CD14-positive monocyte (primary cell): ENCODE measurements around the gene ZNF584. TPM values are rescaled to one million over a fixed set of nuclear protein-coding genes. Genes with fewer than 3 reads are reported as not detected.

Experiments used
- DNase-seq, 3 donors: peaks; one replicate each; pipeline ENCODE4 v3.0.0-alpha.2; 2011 to 2022
- H2AFZ ChIP-seq: 2 replicates; pipeline ENCODE4 v1.6.0; 2012; ENCODE audit warnings: mild to moderate bottlenecking, low read depth, low read length, inconsistent platforms; ENCODE audit not compliant: insufficient read depth, poor library complexity, severe bottlenecking
- H3K27ac ChIP-seq, 2 donors: 1 replicate in 1 of 2; 2 replicates in 1 of 2; pipeline ENCODE4 v1.5.1; 2012 to 2013; ENCODE audit warnings: low read length in 2 of 2, control low read depth in 1 of 2, inconsistent platforms in 1 of 2, low read depth in 1 of 2, mild to moderate bottlenecking in 1 of 2
- H3K27me3 ChIP-seq, 2 donors: one replicate each; pipeline versions ENCODE4 v1.6.0 to v1.6.1; 2011 to 2013; ENCODE audit warnings: low read length in 2 of 2; ENCODE audit not compliant: control insufficient read depth in 2 of 2, insufficient read depth in 2 of 2
- H3K36me3 ChIP-seq, 2 donors: replicated peaks in 1 of 2; 1 replicate in 1 of 2; 2 replicates in 1 of 2; pipeline versions ENCODE4 v1.5.1 to v1.6.1; 2012 to 2013; ENCODE audit warnings: low read length in 2 of 2, control low read depth in 1 of 2, inconsistent platforms in 1 of 2, mild to moderate bottlenecking in 1 of 2; ENCODE audit not compliant: insufficient read depth in 2 of 2, control insufficient read depth in 1 of 2
- H3K4me1 ChIP-seq, 2 donors: 1 replicate in 1 of 2; 2 replicates in 1 of 2; pipeline versions ENCODE4 v1.5.1 to v1.6.1; 2012 to 2013; ENCODE audit warnings: low read length in 2 of 2, control low read depth in 1 of 2, inconsistent platforms in 1 of 2, mild to moderate bottlenecking in 1 of 2, moderate library complexity in 1 of 2; ENCODE audit not compliant: insufficient read depth in 2 of 2, control insufficient read depth in 1 of 2
- H3K4me2 ChIP-seq: replicated peaks from 2 replicates; pipeline ENCODE3; 2012; ENCODE audit warnings: low read length, moderate library complexity, mild to moderate bottlenecking; ENCODE audit not compliant: poor library complexity, severe bottlenecking; ENCODE audit errors: extremely low read depth
- H3K4me3 ChIP-seq, 3 experiments: fragments of 200-600 bp in 1 of 3; sonication (generic) in 1 of 3; replicated peaks in 1 of 3; 1 replicate in 2 of 3; 2 replicates in 1 of 3; pipeline ENCODE4 v1.5.1; 2011 to 2013; ENCODE audit warnings: low read length in 3 of 3, mild to moderate bottlenecking in 3 of 3, control low read depth in 2 of 3, low read depth in 2 of 3, inconsistent platforms in 1 of 3, moderate library complexity in 1 of 3
- H3K79me2 ChIP-seq: 2 replicates; pipeline ENCODE4 v1.6.0; 2012; ENCODE audit warnings: mild to moderate bottlenecking, control low read depth, inconsistent platforms, low read length, moderate library complexity; ENCODE audit not compliant: insufficient read depth
- H3K9ac ChIP-seq: 2 replicates; pipeline ENCODE4 v1.6.0; 2017; ENCODE audit warnings: low read length, mild to moderate bottlenecking; ENCODE audit not compliant: insufficient read depth, poor library complexity, severe bottlenecking
- H3K9me3 ChIP-seq, 2 donors: replicated peaks in 1 of 2; 1 replicate in 1 of 2; 2 replicates in 1 of 2; pipeline versions ENCODE4 v1.5.1 to v1.6.1; 2012 to 2013; ENCODE audit warnings: low read length in 2 of 2, control low read depth in 1 of 2; ENCODE audit not compliant: control insufficient read depth in 1 of 2, insufficient read depth in 1 of 2
- H4K20me1 ChIP-seq: 2 replicates; pipeline ENCODE4 v1.6.0; 2012; ENCODE audit warnings: mild to moderate bottlenecking, low read length, control low read depth, moderate library complexity; ENCODE audit not compliant: insufficient read depth
- H3K27ac Mint-ChIP-seq, 7 donors: one replicate each; pipeline ENCODE4 v1.8.0; 2020; ENCODE audit warnings: mild to moderate bottlenecking in 7 of 7, mixed read lengths in 7 of 7, moderate library complexity in 6 of 7, inconsistent platforms in 2 of 7
- H3K27me3 Mint-ChIP-seq, 3 donors: one replicate each; pipeline ENCODE4 v1.8.0; 2021 to 2022; ENCODE audit warnings: low read depth in 3 of 3, mild to moderate bottlenecking in 3 of 3, mixed read lengths in 3 of 3, moderate library complexity in 3 of 3, inconsistent platforms in 1 of 3
- H3K36me3 Mint-ChIP-seq, 2 donors: one replicate each; pipeline ENCODE4 v1.8.0; 2020; ENCODE audit warnings: mixed read lengths in 2 of 2, inconsistent platforms in 1 of 2, mild to moderate bottlenecking in 1 of 2
- H3K4me1 Mint-ChIP-seq: one replicate; pipeline ENCODE4 v1.8.0; 2020; ENCODE audit warnings: mild to moderate bottlenecking, mixed read lengths
- H3K4me3 Mint-ChIP-seq, 2 donors: one replicate each; pipeline ENCODE4 v1.8.0; 2020; ENCODE audit warnings: mild to moderate bottlenecking in 2 of 2, mixed read lengths in 2 of 2, moderate library complexity in 1 of 2
- H3K9me3 Mint-ChIP-seq, 7 donors: one replicate each; pipeline ENCODE4 v1.8.0; 2020 to 2022; ENCODE audit warnings: mixed read lengths in 7 of 7, mild to moderate bottlenecking in 6 of 7, moderate library complexity in 6 of 7, inconsistent platforms in 2 of 7
- CTCF ChIP-seq: fragments of 200-600 bp; IDR thresholded peaks from one replicate; pipeline ENCODE4 v1.8.0; 2022; ENCODE audit warnings: antibody characterized with exemption, mild to moderate bottlenecking
- WGBS: methylation state at CpG from one replicate; pipeline ENCODE4 v1.1.5; 2013; ENCODE audit warnings: missing lambda C conversion rate; ENCODE audit not compliant: insufficient coverage; 5-methylcytosine and 5-hydroxymethylcytosine counted together
- intact Hi-C, 2 donors: fragments of 100-400 bp; cut with micrococcal nuclease; formaldehyde crosslinking; loops; one replicate each; pipeline versions ENCODE4 v1.15.0 to v1.15.1; 2023
- polyA plus RNA-seq, 3 donors: library from polyadenylated mRNA; depleted of rRNA in 1 of 3; unstranded in 2 of 3; stranded (reverse) in 1 of 3; fragments of 300-500 nt in 2 of 3; fragments of >200 nt in 1 of 3; fragmentation: Illumina TruSeq in 2 of 3; gene quantifications; 1 replicate in 2 of 3; 2 replicates in 1 of 3; pipeline ENCODE4 v1.2.3, GENCODE V29; 2012 to 2021

ZNF584 gene
- polyA plus RNA-seq, 3 donors, result 1.2 to 3.1 (median 1.7) TPM

- DNase-seq, result no peak
- Histone ChIP-seq H3K9me3 (peaks cover 0 to 7% of the 10 kb centered on the region in 2 donors), H3K79me2 (no peaks in the 10 kb centered on the region), H3K4me3 (no peak overlapping the region), H3K36me3 (no peaks in the 10 kb centered on the region), H3K27ac (no peak overlapping the region), H4K20me1 (no peaks in the 10 kb centered on the region), H3K9ac (no peak overlapping the region), H3K4me2 (no peak overlapping the region), H3K27me3 (no peaks in the 10 kb centered on the region), H3K4me1 (peaks cover 18 to 21% of the 10 kb centered on the region in 2 donors), H2AFZ (no peak overlapping the region)
- H3K27ac Mint-ChIP-seq, result no peak overlapping the region
- peaks cover 0 to 3% (median 0%) of the 10 kb centered on the region in 7 donors for H3K9me3 Mint-ChIP-seq
- H3K4me3 Mint-ChIP-seq, result no peak overlapping the region
- no peak for TF ChIP-seq CTCF
- no peaks in the 10 kb centered on the region for H3K36me3 Mint-ChIP-seq
- H3K4me1 Mint-ChIP-seq, result peaks cover 13% of the 10 kb centered on the region
- peaks cover 0 to 5% (median 0%) of the 10 kb centered on the region in 3 donors for H3K27me3 Mint-ChIP-seq
- intact Hi-C loops, result no loop called here
- 96% methylated on average over 106 of the region's 106 CpGs for WGBS
Observed at GRCh38 chr19:58367698-58368454, 40.6 kb upstream of the ZNF584 start.

GRCh38 chr19:58368561-58369360 lies 39.7 kb upstream of the ZNF584 start:
- no peaks in the 10 kb centered on the region for H3K36me3 ChIP-seq
- H3K4me1 Mint-ChIP-seq, result peaks cover 10% of the 10 kb centered on the region
- H3K4me1 ChIP-seq, result peaks cover 9 to 13% of the 10 kb centered on the region in 2 donors
- no peak overlapping the region for H3K4me2 ChIP-seq
- no peaks in the 10 kb centered on the region for H3K36me3 Mint-ChIP-seq
- 97% methylated on average over 64 of the region's 68 CpGs for WGBS
- no peaks in the 10 kb centered on the region for H3K79me2 ChIP-seq
- H2AFZ ChIP-seq, result no peak overlapping the region
- peaks cover 0 to 5% (median 0%) of the 10 kb centered on the region in 3 donors for H3K27me3 Mint-ChIP-seq
- peaks cover 0 to 7% of the 10 kb centered on the region in 2 donors for H3K9me3 ChIP-seq
- no peak for TF ChIP-seq CTCF
- no peaks in the 10 kb centered on the region for H3K27me3 ChIP-seq
- intact Hi-C loops, result no loop called here
- H3K27ac ChIP-seq, result no peak overlapping the region
- H4K20me1 ChIP-seq, result no peaks in the 10 kb centered on the region
- no peak overlapping the region for H3K27ac Mint-ChIP-seq
- peaks cover 0 to 3% (median 0%) of the 10 kb centered on the region in 7 donors for H3K9me3 Mint-ChIP-seq
- H3K4me3 ChIP-seq, result no peak overlapping the region
- H3K9ac ChIP-seq, result no peak overlapping the region
- DNase-seq, result no peak
- H3K4me3 Mint-ChIP-seq, result no peak overlapping the region
